HG02798 (cell line): Measurements from ENCODE around the gene ARL2.
"Not testable (repeated sequence)": the region's sequence is repeated elsewhere in the genome, so short reads cannot be mapped to it uniquely, and the experiment has no call there.

Experiments used
- ATAC-seq: cut with Tn5 transposase; IDR thresholded peaks from one replicate; pipeline ENCODE4 v1.9.1; 2021; ENCODE audit warnings: mild to moderate bottlenecking; ENCODE audit not compliant: unreplicated experiment, poor library complexity

The ARL2 gene

DNA sequence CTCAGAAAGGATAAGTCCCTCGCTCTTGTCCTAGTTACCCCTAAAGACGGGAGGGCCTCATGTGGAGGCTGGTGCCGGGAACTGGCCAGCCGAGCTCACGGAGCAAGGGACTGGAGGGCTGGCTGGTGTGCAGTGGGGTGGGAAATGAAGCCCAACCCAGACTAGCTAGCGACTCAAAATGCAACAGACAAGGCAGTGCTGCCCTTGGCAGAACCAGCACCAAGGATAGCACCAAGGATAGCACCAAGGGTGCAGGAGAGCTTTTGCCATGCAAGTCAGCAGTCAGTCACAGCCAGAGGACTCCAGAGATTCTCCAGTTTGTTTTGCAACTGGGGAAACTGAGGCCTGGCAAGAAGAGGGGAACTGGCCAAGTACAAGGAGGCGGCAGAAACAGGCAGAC, 10.7 kb upstream of the ARL2 start:
- no peak for ATAC-seq

DNA sequence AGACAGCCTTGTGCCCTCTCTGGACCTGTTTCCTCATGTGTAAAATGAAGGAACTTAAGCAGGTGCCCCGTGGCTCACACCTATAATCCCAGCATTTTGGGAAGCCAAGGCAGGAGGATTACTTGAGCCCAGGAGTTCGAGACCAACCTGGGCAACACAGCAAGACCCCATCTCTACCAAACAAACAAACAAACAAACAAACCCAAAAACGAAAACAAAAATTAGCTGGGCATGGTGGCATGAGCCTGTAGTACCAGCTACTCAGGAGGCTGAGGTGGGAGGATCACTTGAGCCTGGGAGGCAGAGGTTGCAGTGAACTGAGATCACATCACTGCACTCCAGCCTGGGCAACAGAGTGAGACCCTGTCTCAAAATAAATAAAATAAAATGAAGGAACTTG, 10.0 kb upstream of the ARL2 start:
- ATAC-seq: not testable (repeated sequence)

- ATAC-seq: no peak
These were observed 5.9 kb upstream of the ARL2 start for GRCh38 chr11:65008016-65008415.

GRCh38 chr11:65008873-65009272, 5.1 kb upstream of the ARL2 start:
- ATAC-seq: no peak

- ATAC-seq: peak; percentile 70
These were observed 651 bp upstream of the ARL2 start for GRCh38 chr11:65013130-65013887.

- no peak for ATAC-seq
These were observed 817 bp downstream of the ARL2 start for GRCh38 chr11:65014726-65015227.

GRCh38 chr11:65016705-65017104, 2.7 kb downstream of the ARL2 start:
- no peak for ATAC-seq

- ATAC-seq: no peak
These were observed 4.0 kb downstream of the ARL2 start for GRCh38 chr11:65017937-65018336.

DNA sequence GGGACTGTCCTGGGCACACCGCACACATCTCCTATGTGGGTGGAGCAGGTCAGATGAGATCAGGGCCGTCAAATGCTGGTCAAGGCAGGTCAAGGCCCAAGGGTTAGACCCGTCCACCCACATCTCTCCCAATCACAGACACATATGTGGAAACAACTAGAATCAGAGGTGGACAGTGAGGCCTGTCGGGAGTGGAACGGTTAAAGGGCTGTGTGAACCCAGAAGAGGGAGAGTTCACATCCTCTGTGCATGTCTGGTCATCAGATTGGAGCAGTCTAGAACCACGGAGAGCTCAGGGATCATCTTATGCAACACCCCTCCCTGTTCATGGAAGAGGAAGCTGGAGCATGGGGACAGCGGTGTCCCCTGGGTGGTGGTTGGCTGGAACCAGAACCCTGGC, 5.9 kb downstream of the ARL2 start:
- no peak for ATAC-seq

DNA sequence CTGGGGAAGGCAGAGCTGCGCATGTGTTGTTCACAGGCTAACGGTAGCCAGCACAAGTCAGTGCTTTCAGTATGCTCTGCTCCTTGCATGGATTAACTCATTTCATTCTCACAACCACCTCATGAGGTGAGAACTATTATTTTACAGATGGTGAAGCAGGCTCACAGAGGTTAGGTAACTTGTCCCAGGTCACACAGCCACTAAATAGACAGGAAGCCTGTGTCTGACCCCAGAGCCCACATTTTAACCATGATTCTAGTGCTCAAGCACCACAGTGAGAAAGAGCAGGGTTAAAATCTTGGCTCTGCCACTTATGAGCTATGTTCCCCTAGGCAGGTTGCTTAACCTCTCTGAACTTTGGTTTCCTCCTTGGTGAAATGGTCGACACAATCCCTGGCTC, 7.0 kb downstream of the ARL2 start:
- ATAC-seq: no peak

DNA sequence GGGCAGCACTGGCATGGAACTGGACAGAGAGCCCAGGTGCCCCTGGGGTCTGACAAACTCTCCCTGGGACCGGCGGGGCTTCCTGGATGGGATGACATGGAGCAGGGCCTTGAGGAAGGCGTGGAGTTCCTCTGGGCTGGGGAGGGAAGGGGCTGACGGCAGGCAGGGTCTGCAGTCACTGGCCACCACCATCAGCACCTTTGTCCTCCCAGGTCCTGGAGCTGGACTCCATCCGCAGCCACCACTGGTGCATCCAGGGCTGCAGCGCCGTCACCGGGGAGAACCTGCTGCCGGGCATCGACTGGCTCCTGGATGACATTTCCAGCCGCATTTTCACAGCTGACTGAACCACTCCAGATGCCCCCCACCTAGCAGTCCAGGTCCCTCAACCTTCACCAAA, 7.5 kb downstream of the ARL2 start:
- ATAC-seq: no peak

DNA sequence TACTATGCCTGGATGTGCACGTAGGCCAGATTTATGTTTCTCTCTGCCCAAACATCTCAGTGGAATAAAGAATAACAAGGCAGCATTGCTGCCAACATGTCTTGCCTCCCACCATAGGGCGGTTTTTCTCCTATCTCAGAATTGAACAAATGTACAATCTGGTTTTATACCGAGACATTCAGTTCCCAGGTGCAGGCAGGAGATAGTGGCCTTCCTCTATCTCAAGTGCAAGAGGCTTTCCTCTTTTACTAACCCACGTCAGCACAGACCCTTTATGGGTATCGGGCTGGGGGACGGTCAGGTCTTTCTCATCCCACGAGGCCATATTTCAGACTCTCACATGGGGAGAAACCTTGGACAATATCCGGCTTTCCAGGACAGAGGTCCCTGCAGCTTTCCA, 9.5 kb downstream of the ARL2 start:
- not testable (repeated sequence) for ATAC-seq

DNA sequence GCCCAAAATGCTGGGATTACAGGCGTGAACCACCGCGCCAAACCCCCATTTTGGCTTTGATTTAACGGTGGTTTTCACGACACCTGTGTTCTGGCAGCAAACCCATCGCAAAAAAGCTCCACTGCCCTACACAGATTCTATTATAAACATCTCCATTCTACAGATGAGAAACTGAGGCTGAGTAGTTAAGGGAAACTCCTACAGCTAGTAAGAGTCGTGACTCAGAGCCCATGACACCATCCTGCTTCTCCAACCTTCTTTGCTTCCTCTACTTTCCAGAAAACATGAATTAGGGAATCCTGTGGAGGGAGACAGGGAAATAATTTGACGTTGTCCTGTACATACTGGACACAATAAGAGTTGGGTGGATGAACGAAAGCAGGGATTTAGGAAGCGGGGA, 12.8 kb downstream of the ARL2 start:
- no peak for ATAC-seq

- peak; percentile 89 for ATAC-seq
These were observed 13.5 kb downstream of the ARL2 start, which contains the start of gene SNX15 for GRCh38 chr11:65027213-65028067. SNX15 (plus strand) TSS chr11:65027439; CDS start chr11:65027538, 99 bp downstream.

GRCh38 chr11:65032216-65032615, 18.3 kb downstream of the ARL2 start:
- ATAC-seq: no peak

- no peak for ATAC-seq
These were observed 20.5 kb downstream of the ARL2 start for GRCh38 chr11:65034423-65034822.

DNA sequence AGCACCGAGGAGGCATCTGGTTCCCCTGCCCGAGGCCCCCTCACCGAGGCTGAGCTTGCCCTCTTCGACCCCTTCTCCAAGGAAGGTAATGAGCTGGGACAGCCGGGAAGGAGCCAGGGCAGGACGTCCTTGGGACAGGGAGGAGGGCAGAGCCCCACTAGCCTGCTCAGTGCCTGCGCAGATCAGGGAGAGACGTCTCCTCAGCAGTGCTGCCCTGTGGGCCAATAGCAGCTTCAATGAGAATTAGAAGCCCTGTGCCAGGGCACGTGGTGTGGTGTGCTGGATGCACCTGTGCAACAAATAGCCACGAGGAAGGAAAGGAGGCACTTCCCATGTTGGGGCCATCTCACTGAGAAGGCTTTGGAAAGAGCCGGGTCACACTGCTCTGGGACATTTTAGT, 21.6 kb downstream of the ARL2 start:
- ATAC-seq: no peak

DNA sequence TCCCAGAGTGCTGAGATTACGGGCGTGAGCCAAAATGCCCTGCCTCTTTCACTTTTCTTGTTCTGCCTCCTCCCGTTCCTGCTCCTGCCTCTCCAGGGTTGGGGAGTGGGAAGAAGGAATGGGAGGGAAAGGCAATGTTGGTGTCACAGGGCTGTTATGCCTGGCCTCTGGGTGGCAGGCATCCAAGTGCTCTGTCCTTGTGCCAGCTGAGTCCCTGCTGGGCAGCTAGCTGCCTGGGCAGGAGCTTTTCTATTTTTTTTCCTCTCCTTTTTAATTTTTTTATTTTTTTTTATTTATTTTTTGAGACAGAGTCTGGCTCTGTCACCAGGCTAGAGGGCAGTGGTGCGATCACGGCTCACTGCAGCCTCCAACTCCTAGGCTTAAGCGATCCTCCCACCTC, 23.0 kb downstream of the ARL2 start:
- no peak for ATAC-seq

GRCh38 chr11:65040520-65040846, 26.5 kb downstream of the ARL2 start:
- no peak for ATAC-seq

DNA sequence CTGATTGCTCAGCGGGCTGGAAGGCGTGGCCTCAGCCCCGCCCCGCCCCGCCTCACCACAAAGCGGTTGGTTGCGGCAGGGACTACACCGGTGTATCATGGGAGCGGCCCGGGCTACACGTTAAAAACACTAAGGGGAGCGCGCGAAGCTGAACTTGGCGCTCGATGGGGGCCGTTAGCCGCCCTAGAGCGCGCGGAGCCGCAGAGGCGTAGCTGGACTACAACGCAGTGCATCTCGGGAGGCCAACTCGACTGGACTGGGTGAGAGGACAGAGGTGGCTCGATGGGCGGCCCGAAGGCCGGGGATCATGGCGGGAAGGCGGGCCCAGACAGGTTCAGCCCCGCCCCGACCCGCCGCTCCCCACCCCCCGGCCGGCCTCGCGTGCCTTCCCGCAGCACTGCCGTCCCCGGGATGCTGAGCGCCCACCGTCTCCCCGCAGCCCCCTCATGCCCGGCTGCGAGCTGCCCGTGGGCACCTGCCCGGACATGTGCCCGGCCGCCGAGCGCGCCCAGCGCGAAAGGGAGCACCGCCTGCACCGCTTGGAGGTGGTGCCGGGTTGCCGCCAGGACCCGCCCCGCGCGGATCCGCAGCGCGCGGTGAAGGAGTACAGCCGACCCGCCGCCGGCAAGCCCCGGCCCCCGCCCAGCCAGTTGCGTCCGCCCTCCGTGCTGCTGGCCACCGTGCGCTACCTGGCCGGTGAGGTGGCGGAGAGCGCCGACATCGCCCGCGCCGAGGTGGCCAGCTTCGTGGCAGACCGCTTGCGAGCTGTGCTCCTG, 27.1 kb downstream of the ARL2 start, which contains the start of gene SAC3D1:
SAC3D1 (plus strand) TSS at position 364 of the 776 bp plus-strand sequence; CDS start at position 447, 83 bp downstream.
- peak; percentile 90 for ATAC-seq

DNA sequence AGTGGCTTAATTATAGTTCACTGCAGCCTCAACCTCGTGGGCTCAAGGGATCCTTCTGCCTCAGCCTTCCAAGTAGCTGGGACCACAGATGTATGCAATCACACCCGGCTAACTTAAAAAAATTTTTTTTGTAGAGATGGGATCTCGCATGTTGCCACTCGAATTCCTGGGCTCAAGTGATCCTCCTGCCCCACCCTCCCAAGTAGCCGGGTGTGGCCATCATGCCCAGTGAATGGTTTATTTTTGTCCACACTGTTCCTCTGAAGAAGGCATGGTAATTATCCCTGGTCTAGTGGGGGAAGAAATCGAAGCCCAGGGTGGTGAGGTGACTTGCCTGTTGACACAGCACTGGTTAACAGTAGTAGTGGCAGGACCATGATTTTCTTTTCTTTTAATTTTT, 28.9 kb downstream of the ARL2 start:
- no peak for ATAC-seq
